Endothelial cell of umbilical vein (primary cell): ENCODE data around the gene FMO2.

Experiments
- CTCF ChIP-seq, 2 donors: IDR thresholded peaks; 1 replicate in 1 of 2; 2 replicates in 1 of 2; pipeline ENCODE4 v1.5.1; 2011; ENCODE audit warnings: low read length in 2 of 2, mild to moderate bottlenecking in 2 of 2, moderate library complexity in 2 of 2, control low read depth in 1 of 2, inconsistent platforms in 1 of 2, low read depth in 1 of 2; ENCODE audit not compliant: insufficient read depth in 1 of 2; ENCODE audit errors: extremely low read depth in 1 of 2
- EZH2 ChIP-seq: IDR thresholded peaks from 2 replicates; pipeline ENCODE4 v1.6.1; 2012; ENCODE audit warnings: borderline replicate concordance, low read depth, mild to moderate bottlenecking, moderate library complexity, low read length, inconsistent platforms; ENCODE audit not compliant: severe bottlenecking
- FOS ChIP-seq: IDR thresholded peaks from 2 replicates; pipeline ENCODE4 v1.6.1; 2011; ENCODE audit warnings: mild to moderate bottlenecking, low read length, moderate library complexity, borderline replicate concordance; ENCODE audit not compliant: insufficient read depth
- GATA2 ChIP-seq: IDR thresholded peaks from 2 replicates; pipeline ENCODE4 v1.7.0; 2011; ENCODE audit warnings: low read depth, mild to moderate bottlenecking, moderate library complexity, mixed read lengths, low read length; ENCODE audit not compliant: insufficient read length, insufficient read depth
- JUN ChIP-seq: IDR thresholded peaks from 2 replicates; pipeline ENCODE4 v1.6.1; 2011; ENCODE audit warnings: borderline replicate concordance, low read depth; ENCODE audit not compliant: insufficient read length, insufficient read depth
- MAX ChIP-seq: IDR thresholded peaks from 2 replicates; pipeline ENCODE4 v1.6.1; 2011; ENCODE audit not compliant: insufficient read depth, insufficient read length
- MYC ChIP-seq: IDR thresholded peaks from one replicate; pipeline ENCODE4 v1.6.1; 2011; ENCODE audit warnings: mild to moderate bottlenecking, low read depth, low read length
- POLR2A ChIP-seq: IDR thresholded peaks from 2 replicates; pipeline ENCODE4 v1.6.1; 2012; ENCODE audit warnings: low read depth, mild to moderate bottlenecking, control low read depth, low read length
- POLR2AphosphoS5 ChIP-seq: IDR thresholded peaks from 2 replicates; pipeline ENCODE4 v1.6.1; 2012; ENCODE audit warnings: low read depth, mild to moderate bottlenecking, control low read depth, low read length, moderate library complexity; ENCODE audit not compliant: insufficient read depth

GRCh38 chr1:171222936-171223335 is 37.8 kb downstream of the FMO2 start:
- TF ChIP-seq CTCF (IDR thresholded peaks at IDR 0.05; ENCODE audit: extremely low read depth in 1 of 2, insufficient read depth in 1 of 2, low read depth in 1 of 2, low read length in 2 of 2) (no peak), POLR2AphosphoS5 (no peak), EZH2 (no peak), JUN (no peak), POLR2A (no peak), FOS (no peak), MAX (no peak), MYC (no peak), GATA2 (no peak)
